WTC11 (cell line): ENCODE results near the gene UNC5A. TPM values are rescaled to one million over a fixed set of nuclear protein-coding genes. Genes with fewer than 3 reads are reported as not detected.
"Not testable (repeated sequence)": the region's sequence is repeated elsewhere in the genome, so short reads cannot be mapped to it uniquely, and the experiment has no call there.

ENCODE experiments used
- ATAC-seq: fragments of 200-7000 bp; cut with Tn5 transposase; 2 replicates; pipeline ENCODE4 v1.10.0; 2021; ENCODE audit warnings: mild to moderate bottlenecking, moderate library complexity
- CTCF ChIA-PET: fragments of 300-600 bp; sonication (Branson Sonifier 250); formaldehyde crosslinking; loops from one replicate; lab custom pipeline; 2021; ENCODE audit warnings: antibody characterized with exemption; lab: Charles Lee
- POLR2A ChIA-PET: fragments of 350-600 bp; sonication (Branson Sonifier 250); formaldehyde crosslinking; loops from one replicate; lab custom pipeline; 2021; ENCODE audit warnings: antibody characterized with exemption; lab: Charles Lee
- DNase-seq: peaks from one replicate; pipeline ENCODE4 v3.0.0; 2021; ENCODE audit warnings: low spot score
- H3K27ac Mint-ChIP-seq: 2 replicates; pipeline ENCODE4 v1.8.0; 2021; ENCODE audit warnings: mixed read lengths
- H3K27me3 Mint-ChIP-seq: 2 replicates; pipeline ENCODE4 v1.8.0; 2021; ENCODE audit warnings: low read depth, mild to moderate bottlenecking, moderate library complexity, mixed read lengths
- H3K36me3 Mint-ChIP-seq: 2 replicates; pipeline ENCODE4 v1.8.0; 2021; ENCODE audit warnings: mixed read lengths
- H3K4me1 Mint-ChIP-seq: 2 replicates; pipeline ENCODE4 v1.8.0; 2022; ENCODE audit warnings: mixed read lengths
- H3K4me3 Mint-ChIP-seq: 2 replicates; pipeline ENCODE4 v1.8.0; 2021; ENCODE audit warnings: mild to moderate bottlenecking, moderate library complexity, mixed read lengths
- H3K9me3 Mint-ChIP-seq: 2 replicates; pipeline ENCODE4 v1.8.0; 2021; ENCODE audit warnings: mixed read lengths
- FOXJ3 ChIP-seq: sonication (generic); formaldehyde crosslinking; IDR thresholded peaks from 2 replicates; pipeline ENCODE4 v1.9.0; 2021; ENCODE audit warnings: missing genetic modification reagents, mild to moderate bottlenecking, borderline replicate concordance
- GTF2I ChIP-seq: fragments of 250-450 bp; sonication (Bioruptor Pico); conservative IDR thresholded peaks from 2 replicates; pipeline ENCODE4 v1.4.0; 2021; ENCODE audit warnings: mild to moderate bottlenecking
- HMGA2 ChIP-seq: fragments of 250-450 bp; sonication (Bioruptor Pico); IDR thresholded peaks from 2 replicates; pipeline ENCODE4 v1.4.0; 2021; ENCODE audit warnings: mild to moderate bottlenecking, moderate library complexity
- OVOL2 ChIP-seq: fragments of 250-450 bp; sonication (Bioruptor Pico); IDR thresholded peaks from 2 replicates; pipeline ENCODE4 v1.9.0; 2021; ENCODE audit warnings: mild to moderate bottlenecking, borderline replicate concordance
- TEAD4 ChIP-seq: sonication (generic); formaldehyde crosslinking; IDR thresholded peaks from 2 replicates; pipeline ENCODE4 v1.8.0; 2022; ENCODE audit warnings: mild to moderate bottlenecking, missing genetic modification reagents
- ZNF121 ChIP-seq: sonication (generic); formaldehyde crosslinking; IDR thresholded peaks from 2 replicates; pipeline ENCODE4 v1.8.0; 2023; ENCODE audit warnings: missing genetic modification reagents
- ZNF317 ChIP-seq: sonication (generic); formaldehyde crosslinking; IDR thresholded peaks from 2 replicates; pipeline ENCODE4 v1.8.1; 2023; ENCODE audit warnings: low read depth, mild to moderate bottlenecking, moderate library complexity, missing genetic modification reagents, borderline replicate concordance
- ZNF671 ChIP-seq: fragments of 250-450 bp; sonication (Bioruptor Pico); IDR thresholded peaks from 2 replicates; pipeline ENCODE4 v1.8.0; 2021; ENCODE audit warnings: mild to moderate bottlenecking
- total RNA-seq: library from RNA; stranded (reverse); gene quantifications from 3 replicates; pipeline ENCODE4 v1.2.3, GENCODE V29; 2021
- TF ChIP-seq, protein P1 (sequence below): fragments of 200-600 bp; IDR thresholded peaks from 2 replicates; pipeline ENCODE4 v1.8.0; 2022; ENCODE audit warnings: antibody characterized with exemption
- TF ChIP-seq, protein P2 (sequence below): sonication (generic); formaldehyde crosslinking; IDR thresholded peaks from 2 replicates; pipeline ENCODE4 v1.8.1; 2023; ENCODE audit warnings: mild to moderate bottlenecking, missing genetic modification reagents, moderate library complexity
- TF ChIP-seq, protein P3 (sequence below): sonication (generic); formaldehyde crosslinking; IDR thresholded peaks from 2 replicates; pipeline ENCODE4 v1.8.0; 2022; ENCODE audit warnings: mild to moderate bottlenecking, missing genetic modification reagents
- TF ChIP-seq, protein P4 (sequence below): sonication (generic); formaldehyde crosslinking; IDR thresholded peaks from 2 replicates; pipeline ENCODE4 v1.8.1; 2023; ENCODE audit warnings: mild to moderate bottlenecking, missing genetic modification reagents, borderline replicate concordance
- TF ChIP-seq, protein P5 (sequence below): fragments of 250-450 bp; sonication (Bioruptor Pico); IDR thresholded peaks from 2 replicates; pipeline ENCODE4 v1.9.0; 2021; ENCODE audit warnings: mild to moderate bottlenecking

The UNC5A gene
- total RNA-seq, 1 experiment from 2014 or later: 10.2 TPM

DNA sequence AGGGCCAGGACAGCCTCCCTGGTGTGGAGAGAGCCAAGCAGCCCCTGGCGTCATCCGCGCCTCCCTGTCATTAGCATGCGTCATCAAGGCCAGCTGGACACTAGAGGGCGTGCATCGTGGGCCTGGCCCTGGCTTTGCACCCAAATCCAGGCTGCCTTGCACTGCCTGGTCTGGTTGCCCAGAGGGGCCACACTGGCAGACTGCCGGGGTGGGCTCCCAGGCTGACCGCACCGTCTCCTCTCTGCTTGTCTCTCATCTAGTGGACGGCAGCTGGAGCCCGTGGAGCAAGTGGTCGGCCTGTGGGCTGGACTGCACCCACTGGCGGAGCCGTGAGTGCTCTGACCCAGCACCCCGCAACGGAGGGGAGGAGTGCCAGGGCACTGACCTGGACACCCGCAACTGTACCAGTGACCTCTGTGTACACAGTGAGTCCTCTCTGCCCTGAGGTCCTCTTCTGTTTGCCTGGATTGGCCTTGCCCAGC is 59.8 kb downstream of the UNC5A start:
- Mint-ChIP-seq H3K9me3 (no peaks in the 10 kb centered on the region), H3K27me3 (no peaks in the 10 kb centered on the region; the same call in 1 of the 2 replicates), H3K4me1 (peaks cover 19% of the 10 kb centered on the region), H3K36me3 (no peaks in the 10 kb centered on the region), H3K4me3 (no peak overlapping the region), H3K27ac (peak overlapping the region; percentile 76; the same call in 1 of the 2 replicates)
- no peak for TF ChIP-seq ZNF671 (CRISPR knock-in tag)
- 0 out of 2 replicates have a peak, but pooled peaks have one; percentile 2 for TF ChIP-seq ZNF121 (CRISPR knock-in tag)
- TF ChIP-seq, protein P1, sequence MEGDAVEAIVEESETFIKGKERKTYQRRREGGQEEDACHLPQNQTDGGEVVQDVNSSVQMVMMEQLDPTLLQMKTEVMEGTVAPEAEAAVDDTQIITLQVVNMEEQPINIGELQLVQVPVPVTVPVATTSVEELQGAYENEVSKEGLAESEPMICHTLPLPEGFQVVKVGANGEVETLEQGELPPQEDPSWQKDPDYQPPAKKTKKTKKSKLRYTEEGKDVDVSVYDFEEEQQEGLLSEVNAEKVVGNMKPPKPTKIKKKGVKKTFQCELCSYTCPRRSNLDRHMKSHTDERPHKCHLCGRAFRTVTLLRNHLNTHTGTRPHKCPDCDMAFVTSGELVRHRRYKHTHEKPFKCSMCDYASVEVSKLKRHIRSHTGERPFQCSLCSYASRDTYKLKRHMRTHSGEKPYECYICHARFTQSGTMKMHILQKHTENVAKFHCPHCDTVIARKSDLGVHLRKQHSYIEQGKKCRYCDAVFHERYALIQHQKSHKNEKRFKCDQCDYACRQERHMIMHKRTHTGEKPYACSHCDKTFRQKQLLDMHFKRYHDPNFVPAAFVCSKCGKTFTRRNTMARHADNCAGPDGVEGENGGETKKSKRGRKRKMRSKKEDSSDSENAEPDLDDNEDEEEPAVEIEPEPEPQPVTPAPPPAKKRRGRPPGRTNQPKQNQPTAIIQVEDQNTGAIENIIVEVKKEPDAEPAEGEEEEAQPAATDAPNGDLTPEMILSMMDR: peak; percentile 34; the same call in 1 of the 2 replicates
- POLR2A ChIA-PET: interaction anchor here (0.6 kb wide), 1 partner anchor 96 kb away, joined by 3 read pairs; no protein-coding TSS in a partner anchor
- ATAC-seq (peak; percentile 86), DNase-seq (peak; percentile 83)
- CTCF ChIA-PET: interaction anchor here (0.6 to 1.9 kb wide), 12 partner anchors 9 to 216 kb away, joined by 3 to 12 read pairs (median 4); partner anchors contain the start of gene FGFR4

DNA sequence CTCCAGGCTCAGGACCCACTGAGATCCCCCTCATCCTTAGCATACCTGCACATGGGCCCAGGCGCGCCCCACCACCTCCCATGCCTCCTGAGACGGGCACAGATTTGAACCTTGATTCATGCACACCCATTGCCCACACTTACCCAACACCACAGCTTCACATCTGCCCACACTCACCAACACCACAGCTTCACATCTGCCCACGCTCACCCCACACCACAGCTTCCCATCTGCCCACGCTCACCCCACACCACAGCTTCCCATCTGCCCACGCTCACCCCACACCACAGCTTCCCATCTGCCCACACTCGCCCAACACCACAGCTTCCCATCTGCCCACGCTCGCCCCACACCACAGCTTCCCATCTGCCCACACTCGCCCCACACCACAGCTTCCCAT is 60.3 kb downstream of the UNC5A start:
- H3K4me1 Mint-ChIP-seq: peaks cover 19% of the 10 kb centered on the region
- ChIA-PET POLR2A (interaction anchor here (0.6 kb wide), 1 partner anchor 97 kb away, joined by 3 read pairs; no protein-coding TSS in a partner anchor), CTCF (interaction anchor here (0.9 to 1.9 kb wide), 9 partner anchors 9 to 210 kb away, joined by 3 to 12 read pairs (median 4); no protein-coding TSS in a partner anchor)
- not testable (repeated sequence) for H3K9me3 Mint-ChIP-seq, DNase-seq, H3K27ac Mint-ChIP-seq, H3K27me3 Mint-ChIP-seq, ATAC-seq, H3K4me3 Mint-ChIP-seq, H3K36me3 Mint-ChIP-seq

DNA sequence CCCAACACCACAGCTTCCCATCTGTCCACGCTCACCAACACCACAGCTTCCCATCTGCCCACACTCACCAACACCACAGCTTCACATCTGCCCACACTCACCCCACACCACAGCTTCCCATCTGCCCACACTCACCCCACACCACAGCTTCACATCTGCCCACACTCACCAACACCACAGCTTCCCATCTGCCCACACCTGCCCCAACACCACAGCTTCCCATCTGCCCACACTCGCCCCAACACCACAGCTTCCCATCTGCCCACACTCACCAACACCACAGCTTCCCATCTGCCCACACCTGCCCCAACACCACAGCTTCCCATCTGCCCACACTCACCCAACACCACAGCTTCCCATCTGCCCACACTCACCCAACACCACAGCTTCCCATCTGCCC is 62.2 kb downstream of the UNC5A start:
- ATAC-seq, POLR2A ChIA-PET, H3K4me3 Mint-ChIP-seq, H3K27me3 Mint-ChIP-seq, H3K36me3 Mint-ChIP-seq, H3K27ac Mint-ChIP-seq, DNase-seq, H3K9me3 Mint-ChIP-seq, H3K4me1 Mint-ChIP-seq: not testable (repeated sequence)
- CTCF ChIA-PET: interaction anchor here (3.0 kb wide), 1 partner anchor 212 kb away, joined by 20 read pairs; no protein-coding TSS in a partner anchor

DNA sequence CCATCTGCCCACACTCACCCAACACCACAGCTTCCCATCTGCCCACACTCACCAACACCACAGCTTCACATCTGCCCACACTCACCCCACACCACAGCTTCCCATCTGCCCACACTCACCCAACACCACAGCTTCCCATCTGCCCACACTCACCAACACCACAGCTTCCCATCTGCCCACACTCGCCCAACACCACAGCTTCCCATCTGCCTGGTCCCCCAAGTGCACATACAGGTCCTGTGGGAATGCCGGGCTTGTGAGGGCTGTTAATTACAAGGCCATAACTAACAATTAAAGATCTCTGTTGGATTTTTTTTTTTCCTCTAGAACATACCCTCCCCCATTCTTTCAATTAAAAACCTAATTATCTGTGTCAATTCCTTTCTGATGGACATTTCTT is 62.7 kb downstream of the UNC5A start:
- H3K4me3 Mint-ChIP-seq, H3K27me3 Mint-ChIP-seq, ATAC-seq, H3K27ac Mint-ChIP-seq, H3K4me1 Mint-ChIP-seq, H3K9me3 Mint-ChIP-seq, H3K36me3 Mint-ChIP-seq, POLR2A ChIA-PET, DNase-seq: not testable (repeated sequence)
- CTCF ChIA-PET: interaction anchor here (3.0 kb wide), 1 partner anchor 212 kb away, joined by 20 read pairs; no protein-coding TSS in a partner anchor

DNA sequence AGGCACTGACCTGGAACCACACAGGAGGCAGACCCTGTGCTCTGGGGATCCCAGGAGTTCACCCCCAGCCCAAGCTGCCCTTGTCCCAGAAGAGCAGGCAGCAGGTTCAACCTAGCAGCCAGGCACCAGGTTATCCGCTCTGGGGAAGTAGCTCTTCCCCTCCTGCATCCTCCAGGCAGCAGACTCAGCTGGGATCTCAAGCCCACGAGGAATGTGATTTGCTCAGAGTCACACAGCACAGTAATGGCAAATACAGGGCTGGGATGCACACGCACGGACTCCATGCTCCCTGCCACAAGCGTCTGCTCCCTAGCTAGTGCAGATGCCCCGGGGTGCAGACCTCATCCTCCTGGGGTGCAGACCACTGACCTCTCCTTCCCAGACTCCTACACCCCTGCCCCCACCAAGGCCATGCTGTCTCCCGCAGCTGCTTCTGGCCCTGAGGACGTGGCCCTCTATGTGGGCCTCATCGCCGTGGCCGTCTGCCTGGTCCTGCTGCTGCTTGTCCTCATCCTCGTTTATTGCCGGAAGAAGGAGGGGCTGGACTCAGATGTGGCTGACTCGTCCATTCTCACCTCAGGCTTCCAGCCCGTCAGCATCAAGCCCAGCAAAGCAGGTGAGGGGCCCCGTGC is 63.3 kb downstream of the UNC5A start:
- H3K27ac Mint-ChIP-seq: no peak overlapping the region
- H3K36me3 Mint-ChIP-seq: no peaks in the 10 kb centered on the region
- CTCF ChIA-PET: interaction anchor here (1.2 to 3.0 kb wide), 3 partner anchors 10 to 213 kb away, joined by 3 to 20 read pairs (median 4); no protein-coding TSS in a partner anchor
- no peak overlapping the region for H3K4me3 Mint-ChIP-seq
- no peaks in the 10 kb centered on the region for H3K9me3 Mint-ChIP-seq
- ATAC-seq: no peak
- H3K27me3 Mint-ChIP-seq: no peaks in the 10 kb centered on the region
- H3K4me1 Mint-ChIP-seq: peaks cover 3% of the 10 kb centered on the region; the same call in 1 of the 2 replicates
- POLR2A ChIA-PET: no interaction called here
- no peak for DNase-seq
- TF ChIP-seq, protein P2, sequence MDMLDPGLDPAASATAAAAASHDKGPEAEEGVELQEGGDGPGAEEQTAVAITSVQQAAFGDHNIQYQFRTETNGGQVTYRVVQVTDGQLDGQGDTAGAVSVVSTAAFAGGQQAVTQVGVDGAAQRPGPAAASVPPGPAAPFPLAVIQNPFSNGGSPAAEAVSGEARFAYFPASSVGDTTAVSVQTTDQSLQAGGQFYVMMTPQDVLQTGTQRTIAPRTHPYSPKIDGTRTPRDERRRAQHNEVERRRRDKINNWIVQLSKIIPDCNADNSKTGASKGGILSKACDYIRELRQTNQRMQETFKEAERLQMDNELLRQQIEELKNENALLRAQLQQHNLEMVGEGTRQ: no peak
- TF ChIP-seq HMGA2 (no peak), FOXJ3 (CRISPR knock-in tag) (no peak), GTF2I (CRISPR knock-in tag) (no peak), TEAD4 (CRISPR knock-in tag) (no peak), OVOL2 (CRISPR knock-in tag) (no peak), ZNF317 (CRISPR knock-in tag) (no peak)
- TF ChIP-seq, protein P3, sequence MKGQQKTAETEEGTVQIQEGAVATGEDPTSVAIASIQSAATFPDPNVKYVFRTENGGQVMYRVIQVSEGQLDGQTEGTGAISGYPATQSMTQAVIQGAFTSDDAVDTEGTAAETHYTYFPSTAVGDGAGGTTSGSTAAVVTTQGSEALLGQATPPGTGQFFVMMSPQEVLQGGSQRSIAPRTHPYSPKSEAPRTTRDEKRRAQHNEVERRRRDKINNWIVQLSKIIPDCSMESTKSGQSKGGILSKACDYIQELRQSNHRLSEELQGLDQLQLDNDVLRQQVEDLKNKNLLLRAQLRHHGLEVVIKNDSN: no peak
- TF ChIP-seq, protein P4, sequence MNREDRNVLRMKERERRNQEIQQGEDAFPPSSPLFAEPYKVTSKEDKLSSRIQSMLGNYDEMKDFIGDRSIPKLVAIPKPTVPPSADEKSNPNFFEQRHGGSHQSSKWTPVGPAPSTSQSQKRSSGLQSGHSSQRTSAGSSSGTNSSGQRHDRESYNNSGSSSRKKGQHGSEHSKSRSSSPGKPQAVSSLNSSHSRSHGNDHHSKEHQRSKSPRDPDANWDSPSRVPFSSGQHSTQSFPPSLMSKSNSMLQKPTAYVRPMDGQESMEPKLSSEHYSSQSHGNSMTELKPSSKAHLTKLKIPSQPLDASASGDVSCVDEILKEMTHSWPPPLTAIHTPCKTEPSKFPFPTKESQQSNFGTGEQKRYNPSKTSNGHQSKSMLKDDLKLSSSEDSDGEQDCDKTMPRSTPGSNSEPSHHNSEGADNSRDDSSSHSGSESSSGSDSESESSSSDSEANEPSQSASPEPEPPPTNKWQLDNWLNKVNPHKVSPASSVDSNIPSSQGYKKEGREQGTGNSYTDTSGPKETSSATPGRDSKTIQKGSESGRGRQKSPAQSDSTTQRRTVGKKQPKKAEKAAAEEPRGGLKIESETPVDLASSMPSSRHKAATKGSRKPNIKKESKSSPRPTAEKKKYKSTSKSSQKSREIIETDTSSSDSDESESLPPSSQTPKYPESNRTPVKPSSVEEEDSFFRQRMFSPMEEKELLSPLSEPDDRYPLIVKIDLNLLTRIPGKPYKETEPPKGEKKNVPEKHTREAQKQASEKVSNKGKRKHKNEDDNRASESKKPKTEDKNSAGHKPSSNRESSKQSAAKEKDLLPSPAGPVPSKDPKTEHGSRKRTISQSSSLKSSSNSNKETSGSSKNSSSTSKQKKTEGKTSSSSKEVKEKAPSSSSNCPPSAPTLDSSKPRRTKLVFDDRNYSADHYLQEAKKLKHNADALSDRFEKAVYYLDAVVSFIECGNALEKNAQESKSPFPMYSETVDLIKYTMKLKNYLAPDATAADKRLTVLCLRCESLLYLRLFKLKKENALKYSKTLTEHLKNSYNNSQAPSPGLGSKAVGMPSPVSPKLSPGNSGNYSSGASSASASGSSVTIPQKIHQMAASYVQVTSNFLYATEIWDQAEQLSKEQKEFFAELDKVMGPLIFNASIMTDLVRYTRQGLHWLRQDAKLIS (CRISPR knock-in tag): no peak
- TF ChIP-seq, protein P5, sequence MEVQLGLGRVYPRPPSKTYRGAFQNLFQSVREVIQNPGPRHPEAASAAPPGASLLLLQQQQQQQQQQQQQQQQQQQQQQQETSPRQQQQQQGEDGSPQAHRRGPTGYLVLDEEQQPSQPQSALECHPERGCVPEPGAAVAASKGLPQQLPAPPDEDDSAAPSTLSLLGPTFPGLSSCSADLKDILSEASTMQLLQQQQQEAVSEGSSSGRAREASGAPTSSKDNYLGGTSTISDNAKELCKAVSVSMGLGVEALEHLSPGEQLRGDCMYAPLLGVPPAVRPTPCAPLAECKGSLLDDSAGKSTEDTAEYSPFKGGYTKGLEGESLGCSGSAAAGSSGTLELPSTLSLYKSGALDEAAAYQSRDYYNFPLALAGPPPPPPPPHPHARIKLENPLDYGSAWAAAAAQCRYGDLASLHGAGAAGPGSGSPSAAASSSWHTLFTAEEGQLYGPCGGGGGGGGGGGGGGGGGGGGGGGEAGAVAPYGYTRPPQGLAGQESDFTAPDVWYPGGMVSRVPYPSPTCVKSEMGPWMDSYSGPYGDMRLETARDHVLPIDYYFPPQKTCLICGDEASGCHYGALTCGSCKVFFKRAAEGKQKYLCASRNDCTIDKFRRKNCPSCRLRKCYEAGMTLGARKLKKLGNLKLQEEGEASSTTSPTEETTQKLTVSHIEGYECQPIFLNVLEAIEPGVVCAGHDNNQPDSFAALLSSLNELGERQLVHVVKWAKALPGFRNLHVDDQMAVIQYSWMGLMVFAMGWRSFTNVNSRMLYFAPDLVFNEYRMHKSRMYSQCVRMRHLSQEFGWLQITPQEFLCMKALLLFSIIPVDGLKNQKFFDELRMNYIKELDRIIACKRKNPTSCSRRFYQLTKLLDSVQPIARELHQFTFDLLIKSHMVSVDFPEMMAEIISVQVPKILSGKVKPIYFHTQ (CRISPR knock-in tag): no peak
